T-helper 17 cell (primary cell): ENCODE data around the gene L3MBTL2. TPM values are rescaled to one million over a fixed set of nuclear protein-coding genes. Genes with fewer than 3 reads are reported as not detected.

Experiments used
- ATAC-seq: fragments of 150-1000 bp; cut with Tn5 transposase; 2 replicates; pipeline ENCODE4 v1.10.0; 2021; ENCODE audit warnings: mild to moderate bottlenecking, moderate library complexity
- DNase-seq, 3 donors: peaks; one replicate each; pipeline versions ENCODE4 v3.0.0 to v3.0.0-alpha.2; 2020 to 2021
- H3K9me3 ChIP-seq: one replicate; pipeline ENCODE4 v1.7.0; 2013; ENCODE audit warnings: low read length, mild to moderate bottlenecking; ENCODE audit not compliant: control insufficient read depth, poor library complexity, severe bottlenecking
- H3K27ac Mint-ChIP-seq: one replicate; pipeline ENCODE4 v1.8.0; 2022; ENCODE audit warnings: mild to moderate bottlenecking, moderate library complexity, mixed read lengths
- H3K27me3 Mint-ChIP-seq: one replicate; pipeline ENCODE4 v1.8.0; 2022; ENCODE audit warnings: mixed read lengths
- H3K36me3 Mint-ChIP-seq: one replicate; pipeline ENCODE4 v1.8.0; 2022; ENCODE audit warnings: low read depth, mixed read lengths
- H3K4me1 Mint-ChIP-seq: one replicate; pipeline ENCODE4 v1.8.0; 2022; ENCODE audit warnings: mild to moderate bottlenecking, mixed read lengths
- H3K4me3 Mint-ChIP-seq: one replicate; pipeline ENCODE4 v1.8.0; 2022; ENCODE audit warnings: mild to moderate bottlenecking, moderate library complexity, mixed read lengths
- total RNA-seq, 4 donors: library from RNA in 2 of 4; stranded (reverse) in 2 of 4; gene quantifications; one replicate each; pipeline ENCODE4 v1.2.3 and lab custom pipeline; 2022 to 2026

The L3MBTL2 gene
- total RNA-seq, 2 donors from 2014 or later = 28.9 to 31.1 TPM

- no peaks in the 10 kb centered on the region for H3K27me3 Mint-ChIP-seq
- no peaks in the 10 kb centered on the region for H3K9me3 ChIP-seq
- ATAC-seq = no peak
- no peaks in the 10 kb centered on the region for H3K36me3 Mint-ChIP-seq
- no peak overlapping the region for H3K27ac Mint-ChIP-seq
- peaks cover 2% of the 10 kb centered on the region for H3K4me1 Mint-ChIP-seq
- no peak for DNase-seq
- H3K4me3 Mint-ChIP-seq = no peak overlapping the region
Measured at GRCh38 chr22:41191467-41191866, 13.6 kb upstream of the L3MBTL2 start.

GRCh38 chr22:41193829-41194228, 11.3 kb upstream of the L3MBTL2 start:
- ATAC-seq (no peak), DNase-seq (no peak)
- peaks cover 16% of the 10 kb centered on the region for H3K4me1 Mint-ChIP-seq
- no peaks in the 10 kb centered on the region for H3K9me3 ChIP-seq
- H3K27me3 Mint-ChIP-seq = no peaks in the 10 kb centered on the region
- H3K27ac Mint-ChIP-seq = no peak overlapping the region
- H3K4me3 Mint-ChIP-seq = no peak overlapping the region
- no peaks in the 10 kb centered on the region for H3K36me3 Mint-ChIP-seq

DNA sequence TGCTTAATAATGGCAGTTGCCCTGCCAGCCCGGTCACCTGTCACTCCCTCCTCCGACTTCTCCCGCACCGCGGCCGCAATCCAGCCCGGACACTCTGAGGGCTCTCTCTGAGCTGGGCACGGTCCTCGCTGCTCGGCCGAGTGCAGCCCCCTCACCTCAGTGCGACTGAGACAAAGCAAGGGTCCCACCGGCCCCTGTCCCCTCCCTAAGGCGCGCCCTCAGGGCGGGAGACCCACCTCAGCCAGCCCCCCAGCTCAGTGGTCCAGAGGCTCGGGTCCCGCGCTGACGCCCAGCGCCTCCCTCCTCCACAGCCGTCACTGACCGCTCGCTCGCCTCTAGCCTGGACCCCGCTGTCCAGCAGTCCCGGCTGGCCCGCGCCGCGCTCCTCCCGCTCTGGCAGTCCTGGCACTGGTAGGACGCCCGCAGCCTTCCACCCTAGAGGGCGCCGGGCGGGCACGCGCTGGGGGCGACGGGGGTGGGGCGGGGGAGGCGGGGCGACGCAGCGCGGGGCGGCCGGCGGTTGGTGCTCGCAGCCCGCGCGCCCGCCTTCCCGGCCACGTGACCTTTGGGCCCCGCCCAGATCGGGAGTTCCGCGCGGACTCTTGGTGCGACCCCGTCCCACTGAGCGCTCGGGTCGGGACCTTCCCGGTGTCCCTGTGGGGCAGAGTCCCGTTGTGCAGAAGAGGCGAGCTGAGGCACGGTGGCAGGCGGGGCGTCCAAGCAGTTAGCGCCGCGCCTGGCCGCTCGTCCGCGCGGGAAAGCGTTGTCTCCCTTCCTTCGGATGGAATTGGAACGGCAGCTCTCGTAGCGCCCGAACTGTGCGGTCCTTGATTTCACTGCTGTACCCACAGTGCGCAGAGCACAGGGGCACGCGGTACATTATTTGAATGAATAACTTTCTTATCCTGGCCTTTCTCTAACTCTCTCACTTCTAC, 7.8 kb upstream of the L3MBTL2 start:
- peaks cover 16% of the 10 kb centered on the region for H3K4me1 Mint-ChIP-seq
- H3K27ac Mint-ChIP-seq = no peak overlapping the region
- H3K4me3 Mint-ChIP-seq = peak overlapping the region; percentile 92
- H3K36me3 Mint-ChIP-seq = no peaks in the 10 kb centered on the region
- peak; percentile 69 to 87 (median 81) for DNase-seq
- no peaks in the 10 kb centered on the region for H3K9me3 ChIP-seq
- ATAC-seq = peak; percentile 91
- H3K27me3 Mint-ChIP-seq = no peaks in the 10 kb centered on the region

DNA sequence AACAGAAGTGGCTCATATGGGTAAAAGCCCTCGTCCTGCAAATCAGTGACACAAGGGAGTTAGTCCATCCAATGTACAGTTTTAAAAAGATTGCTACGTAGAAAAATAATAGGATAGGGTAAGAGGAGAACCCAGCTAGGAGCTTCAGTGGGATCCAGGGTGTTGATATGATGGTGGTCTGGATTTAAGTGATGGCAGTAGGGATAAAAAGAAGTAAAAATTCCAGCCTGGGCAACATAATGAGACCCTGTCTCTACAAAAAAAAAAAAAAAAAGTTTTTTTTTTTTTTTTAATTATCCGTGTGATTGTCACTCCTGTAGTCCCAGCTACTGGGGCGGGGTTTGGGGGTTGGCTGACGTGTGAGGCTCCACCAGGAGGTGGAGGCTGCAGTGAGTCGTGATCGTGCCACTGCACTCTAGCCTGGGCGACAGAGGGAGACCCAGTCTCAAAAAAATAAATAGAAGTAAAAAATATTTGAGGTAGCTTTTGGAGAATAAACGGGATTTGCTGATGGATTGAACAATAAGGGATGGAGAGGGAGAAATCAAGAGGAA, 7.0 kb upstream of the L3MBTL2 start:
- ATAC-seq = peak; percentile 46
- H3K9me3 ChIP-seq = no peaks in the 10 kb centered on the region
- Mint-ChIP-seq H3K36me3 (no peaks in the 10 kb centered on the region), H3K27ac (no peak overlapping the region), H3K4me1 (peaks cover 16% of the 10 kb centered on the region), H3K27me3 (no peaks in the 10 kb centered on the region), H3K4me3 (peak overlapping the region; percentile 92)
- peak in 2 of 3 donors; percentile 29 to 35 for DNase-seq

- peaks cover 32% of the 10 kb centered on the region for H3K4me1 Mint-ChIP-seq
- H3K27ac Mint-ChIP-seq = no peak overlapping the region
- H3K27me3 Mint-ChIP-seq = peaks cover 5% of the 10 kb centered on the region
- H3K9me3 ChIP-seq = no peaks in the 10 kb centered on the region
- H3K36me3 Mint-ChIP-seq = no peaks in the 10 kb centered on the region
- no peak overlapping the region for H3K4me3 Mint-ChIP-seq
- ATAC-seq (no peak), DNase-seq (no peak)
Measured at GRCh38 chr22:41201141-41201540, 4.0 kb upstream of the L3MBTL2 start.

GRCh38 chr22:41203118-41203517, 2.0 kb upstream of the L3MBTL2 start:
- Mint-ChIP-seq H3K36me3 (no peaks in the 10 kb centered on the region), H3K27ac (no peak overlapping the region), H3K4me1 (peaks cover 30% of the 10 kb centered on the region), H3K27me3 (peaks cover 5% of the 10 kb centered on the region), H3K4me3 (no peak overlapping the region)
- DNase-seq = no peak
- no peaks in the 10 kb centered on the region for H3K9me3 ChIP-seq
- ATAC-seq = no peak

- Mint-ChIP-seq H3K4me1 (peaks cover 27% of the 10 kb centered on the region), H3K4me3 (peak overlapping the region; percentile 60), H3K27me3 (peaks cover 5% of the 10 kb centered on the region), H3K27ac (peak overlapping the region; percentile 95), H3K36me3 (no peaks in the 10 kb centered on the region)
- no peaks in the 10 kb centered on the region for H3K9me3 ChIP-seq
- ATAC-seq (no peak), DNase-seq (no peak)
Measured at GRCh38 chr22:41204066-41204465, 1.0 kb upstream of the L3MBTL2 start.

DNA sequence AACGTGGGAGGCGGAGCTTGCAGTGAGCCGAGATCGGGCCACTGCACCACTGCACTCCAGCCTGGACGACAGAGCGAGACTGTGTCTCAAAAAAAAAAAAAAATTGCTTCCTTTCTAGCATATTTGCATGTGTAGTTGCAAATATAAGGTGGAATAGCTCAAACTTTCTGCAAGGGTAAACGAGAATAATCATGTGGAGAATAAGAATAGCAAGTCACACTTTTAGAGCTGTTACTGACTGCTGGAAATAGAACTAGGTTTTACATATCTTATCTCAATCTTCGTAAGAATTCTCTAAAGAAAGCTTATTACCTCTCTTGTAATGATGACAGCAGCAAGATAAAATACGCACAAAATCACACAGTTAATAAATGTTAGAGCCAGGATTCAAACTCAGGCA, 1.6 kb downstream of the L3MBTL2 start:
- Mint-ChIP-seq H3K4me3 (peak overlapping the region; percentile 66), H3K27ac (peak overlapping the region; percentile 54), H3K4me1 (peaks cover 28% of the 10 kb centered on the region), H3K27me3 (peaks cover 5% of the 10 kb centered on the region), H3K36me3 (peaks cover 5% of the 10 kb centered on the region)
- ATAC-seq = no peak
- no peak for DNase-seq
- H3K9me3 ChIP-seq = no peaks in the 10 kb centered on the region

- Mint-ChIP-seq H3K27me3 (no peaks in the 10 kb centered on the region), H3K36me3 (peaks cover 2% of the 10 kb centered on the region), H3K27ac (peak overlapping the region; percentile 37), H3K4me1 (peaks cover 13% of the 10 kb centered on the region), H3K4me3 (no peak overlapping the region)
- no peak for DNase-seq
- no peaks in the 10 kb centered on the region for H3K9me3 ChIP-seq
- no peak for ATAC-seq
Measured at GRCh38 chr22:41215409-41215808, 10.3 kb downstream of the L3MBTL2 start.

- ATAC-seq = no peak
- H3K36me3 Mint-ChIP-seq = peaks cover 2% of the 10 kb centered on the region
- H3K9me3 ChIP-seq = no peaks in the 10 kb centered on the region
- peak overlapping the region; percentile 37 for H3K27ac Mint-ChIP-seq
- no peak overlapping the region for H3K4me3 Mint-ChIP-seq
- no peaks in the 10 kb centered on the region for H3K27me3 Mint-ChIP-seq
- peaks cover 13% of the 10 kb centered on the region for H3K4me1 Mint-ChIP-seq
- no peak for DNase-seq
Measured at GRCh38 chr22:41215926-41216325, 10.8 kb downstream of the L3MBTL2 start.

DNA sequence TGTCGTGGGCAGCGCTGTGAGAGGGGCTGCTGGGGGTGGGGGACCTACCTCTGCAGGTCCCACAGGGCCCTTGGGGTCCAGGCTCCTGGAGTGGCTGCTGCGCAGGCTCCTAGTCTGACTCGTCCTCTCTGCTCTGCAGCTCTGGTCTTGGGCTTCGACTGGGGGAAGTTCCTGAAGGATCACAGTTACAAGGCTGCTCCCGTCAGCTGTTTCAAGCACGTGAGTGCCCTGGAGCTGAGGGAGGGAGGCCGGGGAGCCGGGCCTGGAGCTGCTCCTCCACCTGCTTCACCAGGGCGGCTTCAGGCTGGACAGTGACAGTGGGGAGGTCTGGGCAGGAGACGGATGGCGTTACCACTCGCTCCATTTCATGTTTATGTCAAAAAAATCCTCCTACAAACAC, 11.9 kb downstream of the L3MBTL2 start:
- Mint-ChIP-seq H3K4me3 (peak overlapping the region; percentile 73), H3K4me1 (peaks cover 13% of the 10 kb centered on the region), H3K27me3 (no peaks in the 10 kb centered on the region), H3K36me3 (peaks cover 4% of the 10 kb centered on the region), H3K27ac (peak overlapping the region; percentile 80)
- DNase-seq (no peak), ATAC-seq (no peak)
- H3K9me3 ChIP-seq = no peaks in the 10 kb centered on the region

GRCh38 chr22:41217553-41218157, 12.5 kb downstream of the L3MBTL2 start:
- Mint-ChIP-seq H3K4me1 (peaks cover 12% of the 10 kb centered on the region), H3K36me3 (peaks cover 4% of the 10 kb centered on the region), H3K27me3 (no peaks in the 10 kb centered on the region), H3K27ac (peak overlapping the region; percentile 80), H3K4me3 (peak overlapping the region; percentile 73)
- no peak for DNase-seq
- peak; percentile 94 for ATAC-seq
- H3K9me3 ChIP-seq = no peaks in the 10 kb centered on the region

GRCh38 chr22:41222846-41223507, 17.9 kb downstream of the L3MBTL2 start:
- H3K9me3 ChIP-seq = no peaks in the 10 kb centered on the region
- Mint-ChIP-seq H3K4me3 (no peak overlapping the region), H3K27me3 (no peaks in the 10 kb centered on the region), H3K4me1 (peaks cover under 1% of the 10 kb centered on the region), H3K36me3 (peaks cover 9% of the 10 kb centered on the region), H3K27ac (no peak overlapping the region)
- no peak for DNase-seq
- ATAC-seq = no peak
